ENCODE data around the gene MRPS6.

The MRPS6 gene

GRCh38 chr21:34073032-34073748 lies at the start of gene MRPS6, which contains the start of gene SLC5A3:
Gene MRPS6, plus strand, starts transcription at chr21:34073578. Its CDS starts 123 bp downstream, at chr21:34073701.
Gene SLC5A3, plus strand, starts transcription at chr21:34073578. Its CDS starts 21,621 bp downstream, at chr21:34095199.
- peak; percentile 87 for DNase-seq

GRCh38 chr21:34023691-34024373 lies 49.5 kb upstream of the MRPS6 start:
- DNase-seq, result no peak

- DNase-seq, result no peak
Measured at GRCh38 chr21:34024374-34024693, 49.0 kb upstream of the MRPS6 start.

GRCh38 chr21:34027721-34028461 lies 45.5 kb upstream of the MRPS6 start:
- DNase-seq, result no peak

- DNase-seq, result peak; percentile 63
Measured at GRCh38 chr21:34029743-34030528, 43.4 kb upstream of the MRPS6 start.

- DNase-seq, result no peak
Measured at GRCh38 chr21:34031835-34032370, 41.5 kb upstream of the MRPS6 start.

- DNase-seq, result no peak
Measured at GRCh38 chr21:34034369-34035014, 38.9 kb upstream of the MRPS6 start.

GRCh38 chr21:34035619-34036354 lies 37.6 kb upstream of the MRPS6 start:
- no peak for DNase-seq

GRCh38 chr21:34037009-34037795 lies 36.2 kb upstream of the MRPS6 start:
- no peak for DNase-seq

GRCh38 chr21:34039678-34040382 lies 33.5 kb upstream of the MRPS6 start:
- DNase-seq, result no peak

- DNase-seq, result no peak
Measured at GRCh38 chr21:34042735-34043134, 30.6 kb upstream of the MRPS6 start.

- DNase-seq, result no peak
Measured at GRCh38 chr21:34043333-34043732, 30.0 kb upstream of the MRPS6 start.

- DNase-seq, result no peak
Measured at GRCh38 chr21:34046917-34047316, 26.5 kb upstream of the MRPS6 start.

- DNase-seq, result no peak
Measured at GRCh38 chr21:34047835-34048234, 25.5 kb upstream of the MRPS6 start.

GRCh38 chr21:34052171-34052570 lies 21.2 kb upstream of the MRPS6 start:
- DNase-seq, result no peak

GRCh38 chr21:34054259-34054658 lies 19.1 kb upstream of the MRPS6 start:
- DNase-seq, result no peak

GRCh38 chr21:34055615-34056014 lies 17.8 kb upstream of the MRPS6 start:
- DNase-seq, result no peak

GRCh38 chr21:34061983-34062382 lies 11.4 kb upstream of the MRPS6 start:
- DNase-seq, result no peak

- no peak for DNase-seq
Measured at GRCh38 chr21:34065027-34065426, 8.4 kb upstream of the MRPS6 start.

- DNase-seq, result no peak
Measured at GRCh38 chr21:34071683-34072082, 1.7 kb upstream of the MRPS6 start.

Measured in activated CD8-positive, alpha-beta memory T cell treated with anti-CD3 and anti-CD28 coated beads, Interleukin-2, amount 50 U/mL, for 48 hours (primary cell).